Stimulated activated CD8-positive, alpha-beta memory T cell treated with anti-CD3 and anti-CD28 coated beads, Interleukin-12 subunit alpha, Interleukin-12 subunit beta, amount 100 ng/mL, for 4 hours (primary cell): ENCODE measurements around the gene FASTK.

Source experiments
- DNase-seq: peaks from one replicate; pipeline ENCODE4 v3.0.0-alpha.2; 2020; ENCODE audit warnings: low read depth

Gene FASTK

DNA sequence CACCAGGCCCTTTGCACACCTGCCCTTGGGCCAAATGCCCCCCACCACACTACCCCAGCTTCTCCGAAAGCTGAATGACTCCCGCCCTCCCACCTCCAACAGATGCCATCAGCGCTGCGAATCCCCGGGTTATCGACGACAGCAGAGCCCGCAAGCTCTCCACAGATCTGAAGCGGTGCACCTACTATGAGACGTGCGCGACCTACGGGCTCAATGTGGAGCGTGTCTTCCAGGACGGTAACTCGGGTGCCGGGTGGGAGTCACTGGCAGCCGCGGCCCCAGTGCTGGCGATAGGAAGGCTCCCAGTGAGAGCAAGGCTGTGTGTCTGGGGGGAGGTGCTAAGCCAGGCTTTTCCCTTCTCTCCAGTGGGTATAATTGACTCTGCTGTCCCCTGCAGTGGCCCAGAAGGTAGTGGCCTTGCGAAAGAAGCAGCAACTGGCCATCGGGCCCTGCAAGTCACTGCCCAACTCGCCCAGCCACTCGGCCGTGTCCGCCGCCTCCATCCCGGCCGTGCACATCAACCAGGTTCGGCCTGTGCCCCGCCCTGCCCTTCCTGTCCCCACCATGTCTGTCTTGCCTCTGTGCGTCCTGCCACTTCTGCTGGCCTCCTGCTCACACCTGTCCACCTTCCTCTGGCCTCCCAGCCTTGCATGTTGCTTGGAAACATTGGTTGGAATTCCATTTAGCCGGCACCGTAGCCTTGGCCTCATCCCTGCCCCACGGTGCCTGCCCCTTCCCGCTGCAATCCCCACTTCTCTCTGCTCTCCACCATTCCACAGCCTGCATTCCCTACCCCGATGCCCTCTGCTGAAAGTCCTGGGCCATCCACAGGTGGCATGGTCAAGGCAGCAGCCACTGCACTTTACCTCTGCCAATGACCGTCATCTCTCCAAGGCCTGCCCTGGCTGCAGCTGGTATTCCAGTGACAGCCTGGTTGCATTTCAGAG, 37.8 kb upstream of the FASTK start:
- DNase-seq, result no peak

DNA sequence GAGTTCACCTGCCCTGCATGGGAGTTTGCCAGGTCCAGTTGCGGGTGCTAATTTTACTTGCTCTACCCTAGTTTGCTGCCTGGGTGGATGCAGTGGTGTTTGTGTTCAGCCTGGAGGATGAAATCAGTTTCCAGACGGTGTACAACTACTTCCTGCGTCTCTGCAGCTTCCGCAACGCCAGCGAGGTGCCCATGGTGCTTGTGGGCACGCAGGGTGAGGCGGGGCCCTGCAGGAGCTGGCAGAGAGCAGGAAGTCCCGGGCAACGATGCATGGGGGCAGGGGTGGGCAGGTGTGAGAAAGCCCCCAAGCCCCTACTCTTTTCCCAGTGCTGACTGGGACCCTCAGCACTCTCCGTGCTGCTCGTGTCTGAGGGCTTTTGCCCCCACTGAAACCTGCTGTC, 37.0 kb upstream of the FASTK start:
- no peak for DNase-seq

DNA sequence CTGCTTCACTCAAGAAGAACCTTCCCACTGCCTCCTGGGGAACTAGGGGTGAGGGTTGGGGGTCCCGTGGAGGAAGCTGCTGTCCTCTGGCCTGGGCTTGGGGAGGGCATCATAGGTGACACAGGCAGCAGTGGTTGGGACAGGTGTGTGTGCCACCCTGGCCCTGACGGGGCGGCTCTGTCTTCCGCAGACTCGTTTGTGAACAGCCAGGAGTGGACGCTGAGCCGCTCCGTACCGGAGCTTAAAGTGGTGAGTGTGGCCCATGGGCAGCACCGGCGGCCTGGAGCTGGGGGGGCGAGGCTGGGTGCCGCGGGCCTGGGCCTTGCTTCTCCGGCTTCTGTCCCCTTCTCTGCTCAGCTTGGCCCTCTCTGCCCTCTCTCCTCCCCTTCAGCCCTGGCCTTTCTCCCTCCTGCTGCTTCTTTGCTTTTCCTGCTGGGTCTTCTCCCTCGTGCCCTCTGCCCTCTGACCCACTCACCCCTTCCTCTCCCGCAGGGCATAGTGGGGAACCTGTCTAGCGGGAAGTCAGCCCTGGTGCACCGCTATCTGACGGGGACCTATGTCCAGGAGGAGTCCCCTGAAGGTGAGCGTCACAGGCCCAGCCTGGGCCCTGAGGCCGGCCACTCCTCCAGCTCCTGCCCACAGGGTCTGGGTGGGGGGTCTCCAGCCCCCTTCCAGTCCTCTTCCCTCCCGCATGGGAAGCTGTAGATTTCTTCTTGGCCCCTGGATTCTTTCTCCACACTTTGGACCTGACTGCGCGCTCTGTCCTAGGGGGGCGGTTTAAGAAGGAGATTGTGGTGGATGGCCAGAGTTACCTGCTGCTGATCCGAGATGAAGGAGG, 36.2 kb upstream of the FASTK start:
- DNase-seq, result no peak

DNA sequence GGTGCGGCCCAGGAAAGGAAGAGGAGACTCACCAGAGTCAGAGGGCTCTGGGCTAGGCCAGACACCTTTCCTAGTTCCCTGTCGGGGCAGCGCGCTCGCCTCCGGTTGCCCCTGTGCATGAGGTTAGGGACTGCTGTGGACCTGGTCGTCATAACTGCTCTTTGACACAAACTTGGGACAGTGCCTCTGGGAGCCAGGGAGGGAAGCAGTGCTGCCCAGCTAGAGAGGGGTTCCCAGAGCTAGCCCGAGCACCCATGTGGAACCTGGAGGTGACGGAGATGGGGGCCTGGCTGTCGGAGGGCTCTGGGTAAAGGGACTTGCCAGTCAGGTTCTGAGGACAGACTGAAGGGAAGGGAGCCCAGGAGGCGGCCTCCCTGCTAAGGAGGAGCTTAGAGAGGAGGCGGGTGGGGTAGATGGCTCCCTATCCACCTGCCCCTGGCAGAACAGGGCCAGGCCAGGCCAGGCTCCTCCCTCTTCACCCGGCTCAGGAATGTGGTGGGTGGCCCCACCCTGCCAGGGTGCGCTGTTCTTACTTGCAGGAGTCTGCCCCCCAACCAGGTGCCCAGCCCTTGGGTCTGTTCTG, 35.3 kb upstream of the FASTK start:
- no peak for DNase-seq

DNA sequence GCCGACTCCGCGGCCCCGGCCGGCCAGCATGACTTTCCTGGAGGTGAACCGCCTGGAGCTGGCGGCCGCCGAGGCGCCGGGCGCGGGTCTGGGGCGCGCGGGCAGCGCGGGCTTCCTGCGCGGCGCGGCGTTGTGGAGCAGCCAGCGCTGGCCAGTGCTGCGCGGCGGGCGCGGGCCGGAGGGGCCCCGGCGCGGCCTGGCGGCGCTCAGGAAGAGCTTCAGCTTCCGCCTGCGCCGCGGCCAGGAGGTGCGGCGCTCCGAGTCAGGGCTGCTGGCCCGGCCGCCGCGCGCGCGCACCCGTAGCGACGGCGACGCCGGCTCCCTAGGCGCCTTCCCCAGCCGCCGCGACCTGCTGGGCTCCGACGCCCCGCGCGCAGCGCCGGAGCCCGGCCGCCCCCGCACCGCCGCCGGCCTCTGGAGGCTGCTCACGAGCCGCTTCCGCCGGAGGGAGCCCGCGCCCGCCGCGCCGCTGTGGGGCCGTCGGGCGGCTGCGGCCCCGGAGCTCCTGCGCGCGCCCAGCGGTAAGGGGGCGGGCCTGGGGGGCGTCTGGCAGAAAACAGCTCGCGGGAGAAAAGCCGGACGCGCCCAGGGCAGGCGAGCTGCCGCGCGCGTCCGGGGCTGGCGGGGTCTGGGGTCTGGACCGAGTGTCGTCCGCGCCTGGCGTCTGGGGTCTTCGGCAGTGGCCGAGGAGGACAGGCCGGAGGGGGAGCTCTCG, 34.7 kb upstream of the FASTK start:
- no peak for DNase-seq

DNA sequence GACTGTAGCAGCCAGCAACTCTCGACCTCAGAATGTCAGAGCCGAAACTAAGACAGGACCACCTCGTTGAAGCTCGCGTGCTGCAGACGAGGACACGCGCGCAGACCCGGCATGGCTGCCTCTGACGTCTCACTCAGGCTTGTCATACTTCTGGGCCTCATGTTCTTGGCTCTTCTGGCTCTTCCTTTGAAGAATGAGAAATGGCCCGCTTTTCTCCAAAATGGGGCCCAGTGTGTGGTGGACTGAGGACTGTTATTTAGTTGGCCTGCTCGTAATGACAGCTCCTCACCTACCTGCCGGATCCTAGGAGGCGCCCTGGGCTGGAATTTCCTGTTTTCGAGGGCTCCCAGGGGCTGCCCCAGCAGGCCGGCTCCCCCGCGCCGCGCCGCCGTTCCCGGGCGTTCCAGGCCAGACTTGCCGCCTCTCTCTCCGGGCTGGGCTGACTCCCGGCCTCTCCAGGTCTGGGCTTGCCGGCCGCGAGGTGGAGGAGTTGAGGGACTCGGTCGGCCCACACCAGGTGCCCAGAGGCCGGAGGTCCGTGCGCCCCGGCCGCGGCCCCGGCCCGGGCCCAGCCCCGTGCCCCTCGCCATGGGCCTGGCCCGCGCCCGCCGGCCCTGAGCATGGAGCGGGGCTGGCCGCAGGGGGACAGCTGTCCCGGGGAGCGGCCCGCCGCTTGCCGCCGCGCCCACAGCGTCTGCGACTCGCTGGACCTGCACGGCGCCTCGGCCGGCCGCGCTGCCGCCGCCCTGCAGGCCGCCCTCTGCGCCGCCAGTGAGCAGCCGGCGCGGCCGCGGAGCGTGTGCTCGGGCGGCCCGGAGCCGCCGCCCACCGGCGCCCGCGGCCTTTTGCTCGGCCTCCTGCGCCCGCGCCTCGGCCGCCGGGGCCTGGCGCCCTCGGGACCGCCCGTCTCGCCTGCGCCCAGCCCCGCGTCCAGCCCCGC, 33.8 kb upstream of the FASTK start:
- no peak for DNase-seq

DNA sequence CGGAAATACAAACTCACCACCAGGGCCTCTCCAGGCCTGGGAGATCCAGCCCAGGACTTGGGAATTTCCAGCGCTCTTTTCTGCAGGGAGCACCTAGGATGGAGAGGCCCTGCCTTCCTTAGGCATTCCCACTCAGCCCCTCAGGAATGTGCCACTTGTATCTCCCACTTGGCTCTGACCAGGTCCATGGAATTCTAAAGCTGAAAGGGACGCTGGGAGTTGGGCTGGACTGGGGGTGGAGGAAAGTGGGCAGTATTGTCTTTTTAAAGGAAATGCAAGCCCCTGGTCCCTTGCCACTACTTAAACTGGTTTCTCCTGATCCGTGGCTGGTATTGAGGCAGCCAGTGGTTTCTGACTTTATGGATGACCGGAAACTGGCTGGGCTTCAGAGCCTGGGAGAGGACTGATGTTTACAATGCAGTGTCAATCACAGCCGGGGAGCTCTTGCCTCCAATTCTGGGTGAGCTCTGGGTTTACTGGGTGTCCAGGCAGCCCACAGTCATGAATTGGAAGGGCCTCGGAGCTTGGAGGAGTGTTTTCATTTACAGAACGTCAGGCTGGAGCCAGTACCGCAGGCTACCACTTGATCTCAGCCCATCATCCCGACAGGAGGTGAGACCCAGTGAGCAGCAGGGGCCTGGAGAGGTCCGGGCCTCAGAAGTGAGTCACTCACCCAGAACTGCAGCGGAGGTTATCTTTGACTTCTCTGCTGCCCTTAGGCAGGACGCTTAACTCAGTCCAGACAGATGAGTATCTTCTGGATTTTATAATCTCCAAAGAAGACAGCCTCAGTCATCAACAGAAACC, 32.9 kb upstream of the FASTK start:
- no peak for DNase-seq

DNA sequence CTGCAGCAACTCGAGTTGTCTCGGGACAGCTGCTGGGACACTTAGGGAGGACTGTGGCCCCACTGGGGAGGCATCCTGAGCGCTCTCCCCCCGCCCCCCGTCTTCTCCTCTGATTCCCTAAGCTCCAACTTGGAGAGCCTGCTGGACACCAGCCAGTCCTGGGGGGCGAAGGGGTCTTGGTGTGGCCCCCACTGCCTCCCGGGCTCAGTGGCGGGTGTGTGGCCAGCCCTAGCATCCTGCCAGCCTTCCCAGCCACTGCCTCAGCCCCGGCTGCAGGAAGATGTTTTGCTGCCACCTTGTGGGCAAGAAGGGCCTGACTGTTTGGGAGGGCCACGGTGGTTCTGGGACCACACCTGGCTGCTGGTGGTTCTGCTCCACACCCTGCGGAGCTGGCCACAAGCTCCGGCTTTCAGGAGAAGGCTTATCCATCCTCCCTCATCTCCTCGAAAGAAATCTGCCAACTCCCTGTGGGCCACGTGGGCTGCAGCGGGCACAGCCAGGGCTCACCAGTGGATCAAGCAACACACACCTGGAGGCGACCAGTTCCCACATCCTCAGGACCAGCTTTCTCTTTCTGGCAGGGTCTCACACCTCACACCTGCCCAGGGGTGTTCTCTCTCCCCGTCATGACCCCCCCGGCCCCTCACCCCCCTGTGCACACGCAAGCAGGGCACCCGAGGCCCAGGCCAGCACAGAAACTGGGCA, 30.5 kb upstream of the FASTK start:
- peak; percentile 48 for DNase-seq

DNA sequence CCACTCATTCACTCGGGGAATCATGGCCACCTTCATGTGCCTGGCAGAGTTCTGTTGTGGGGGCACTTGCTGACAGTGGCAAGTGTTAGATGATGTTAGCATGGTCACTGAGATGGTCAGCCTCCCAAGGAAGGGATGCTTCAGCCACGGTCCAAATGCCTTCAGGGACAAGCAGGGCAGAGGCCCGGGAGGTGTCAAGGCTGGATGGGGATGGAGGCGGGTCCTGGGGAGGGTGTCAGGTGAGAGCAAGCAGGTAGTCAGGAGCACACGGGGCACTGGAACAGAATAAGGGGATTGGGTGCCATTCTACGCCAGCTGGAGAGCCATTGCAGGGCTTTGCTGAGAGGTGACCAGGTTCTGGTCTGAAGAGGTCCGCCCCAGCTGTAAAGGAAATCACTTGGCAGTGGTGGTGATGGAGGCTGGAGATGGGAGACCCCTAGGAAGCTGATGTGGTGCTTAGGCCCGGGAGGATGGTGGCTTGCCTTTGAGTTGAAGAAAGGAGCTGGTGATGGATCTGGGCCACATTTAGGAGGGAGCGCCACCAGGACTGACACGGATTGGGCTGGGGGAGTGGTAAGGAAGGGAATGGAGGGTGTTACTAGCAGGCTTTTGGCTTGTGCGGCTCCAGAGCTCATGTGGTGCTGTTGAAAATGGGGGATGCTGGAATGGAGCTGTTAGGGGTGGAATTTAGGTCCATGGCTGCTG, 29.8 kb upstream of the FASTK start:
- DNase-seq, result no peak

DNA sequence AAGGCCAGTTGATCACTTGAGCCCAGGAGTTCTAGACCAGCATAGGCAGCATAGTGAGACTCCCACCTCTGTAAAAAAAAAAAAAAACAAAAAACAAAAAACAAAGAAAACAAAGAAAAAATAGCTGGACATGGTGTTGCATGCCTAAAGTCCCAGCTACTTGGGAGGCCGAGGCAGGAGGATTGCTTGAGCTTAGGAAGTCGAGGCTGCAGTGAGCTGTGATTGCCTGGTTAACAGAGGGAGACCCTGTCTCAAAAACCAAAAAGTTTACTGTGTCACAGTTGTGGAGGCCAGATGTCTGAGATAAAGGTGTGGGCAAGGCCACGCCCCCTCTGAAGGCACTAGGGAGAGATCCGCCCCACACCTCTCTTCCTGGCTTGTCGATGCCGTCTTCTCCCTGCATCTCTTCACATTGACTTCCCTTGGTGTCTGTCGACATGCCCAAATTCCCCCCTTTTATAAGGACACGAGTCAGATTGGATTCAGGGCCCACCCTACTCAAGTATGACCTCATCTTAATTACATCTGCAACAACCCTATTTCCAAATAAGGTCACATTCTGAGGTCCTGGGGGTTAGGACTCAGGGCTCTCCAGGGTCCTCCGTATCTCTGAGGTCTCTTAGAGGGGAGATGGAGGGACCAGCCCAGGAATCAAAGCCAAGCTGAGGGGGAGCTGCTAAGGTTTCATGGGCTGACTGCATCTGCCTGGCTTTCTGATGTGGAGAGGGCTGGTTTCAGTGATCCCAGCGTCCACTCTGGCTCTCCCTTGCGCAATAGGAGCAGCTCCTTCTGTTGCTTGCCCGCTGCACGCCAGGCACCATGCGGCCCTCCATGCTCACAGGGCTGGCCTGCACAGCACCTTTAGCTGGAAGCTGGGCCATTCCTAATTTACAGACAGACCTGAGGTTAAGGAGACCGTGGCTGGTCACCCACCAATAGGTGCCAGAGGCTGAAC, 28.8 kb upstream of the FASTK start:
- no peak for DNase-seq

DNA sequence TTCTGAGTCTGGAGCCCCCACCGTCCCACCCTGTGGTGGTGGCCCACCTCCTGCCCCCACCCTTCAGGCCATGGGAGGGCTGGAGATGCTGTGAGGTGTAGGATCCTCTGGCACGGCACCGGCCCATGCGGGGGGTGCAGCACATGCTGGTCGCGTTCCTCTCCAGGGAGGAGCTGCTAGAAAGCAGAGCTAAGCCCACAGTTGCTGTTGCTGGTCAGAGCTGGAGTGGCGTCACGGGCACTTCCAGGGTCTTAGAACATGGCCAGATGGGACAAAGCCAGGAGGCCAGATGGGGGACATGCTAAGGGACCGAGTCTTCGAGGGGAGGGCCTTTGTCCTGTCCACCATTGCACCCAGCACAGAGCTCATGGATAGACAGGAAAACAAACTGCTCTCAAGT, 27.3 kb upstream of the FASTK start:
- no peak for DNase-seq

DNA sequence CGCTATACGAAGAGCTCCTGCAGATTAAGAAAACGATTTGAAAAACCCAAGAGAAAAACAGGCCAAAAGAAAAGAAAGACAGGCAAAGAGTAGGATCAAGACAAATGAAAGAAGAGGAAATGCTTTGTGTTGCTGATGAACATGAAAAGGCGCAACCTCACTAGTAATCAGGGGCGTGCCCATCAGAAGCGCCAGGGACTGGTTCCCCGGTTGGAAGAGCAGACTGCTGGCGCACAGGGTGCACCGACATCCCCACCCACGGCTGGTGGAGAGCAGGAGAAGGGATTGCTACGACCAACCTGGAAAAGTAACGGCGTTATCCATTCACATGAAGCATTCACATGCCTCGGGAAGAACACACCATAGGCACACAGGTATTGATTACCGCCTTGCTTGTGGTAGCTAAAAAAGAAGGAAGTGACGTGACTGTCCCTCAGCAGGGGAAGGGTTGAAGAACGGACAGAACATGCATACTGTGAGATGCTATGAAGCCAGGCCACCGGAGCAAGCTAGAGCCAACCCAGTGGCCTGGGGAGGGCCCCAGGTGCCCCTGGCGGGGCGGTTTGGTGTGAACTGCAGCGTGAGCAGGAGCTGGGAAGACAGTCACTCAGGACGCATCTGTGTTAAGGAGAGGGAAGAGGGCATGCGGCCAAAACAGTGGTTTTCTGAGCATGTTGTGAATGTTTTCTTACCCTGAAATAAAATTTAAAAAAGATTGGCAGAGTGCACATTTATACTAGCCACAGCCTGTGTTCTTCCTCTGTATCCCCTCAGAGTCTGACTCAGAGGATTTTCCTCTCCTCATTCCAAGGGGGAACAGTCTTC, 24.0 kb upstream of the FASTK start:
- DNase-seq, result no peak

DNA sequence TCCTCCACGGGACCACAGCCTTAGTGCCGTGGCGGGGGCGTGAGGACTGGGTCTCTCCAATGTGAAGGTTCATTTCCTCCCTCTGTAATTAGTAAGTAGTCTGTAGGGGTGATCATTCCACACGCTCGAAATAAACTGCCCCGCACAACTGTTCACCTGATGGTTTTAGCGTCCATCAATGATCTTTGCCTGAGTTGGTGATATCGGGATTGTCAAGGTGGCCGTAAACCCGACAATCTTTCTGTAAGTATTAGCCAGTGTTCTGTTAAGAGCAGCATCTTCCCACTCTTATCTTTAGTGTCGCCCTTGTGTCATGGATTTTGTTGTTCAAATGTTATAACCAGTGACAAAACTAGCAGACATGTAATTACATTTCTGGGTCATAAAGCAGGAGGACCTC, 23.4 kb upstream of the FASTK start:
- no peak for DNase-seq

DNA sequence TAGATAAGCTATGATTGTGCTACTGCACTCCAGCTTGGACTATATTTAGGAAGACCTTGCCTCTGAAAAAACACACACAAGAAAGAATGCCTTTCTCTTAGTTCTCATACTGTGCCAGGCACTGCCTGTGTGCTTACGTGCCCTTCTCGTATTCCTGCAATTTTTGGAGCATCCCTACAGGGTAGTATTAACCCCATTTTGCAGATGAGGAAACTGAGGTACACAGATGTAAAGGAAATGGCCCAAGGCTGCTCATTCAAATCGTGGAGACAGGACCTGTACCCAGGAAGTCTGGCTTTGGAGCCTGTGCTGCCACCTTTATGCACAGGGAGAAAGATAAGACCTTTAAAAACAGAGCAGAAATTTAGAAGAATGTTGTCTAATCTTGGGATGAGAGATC, 22.4 kb upstream of the FASTK start:
- DNase-seq, result no peak

DNA sequence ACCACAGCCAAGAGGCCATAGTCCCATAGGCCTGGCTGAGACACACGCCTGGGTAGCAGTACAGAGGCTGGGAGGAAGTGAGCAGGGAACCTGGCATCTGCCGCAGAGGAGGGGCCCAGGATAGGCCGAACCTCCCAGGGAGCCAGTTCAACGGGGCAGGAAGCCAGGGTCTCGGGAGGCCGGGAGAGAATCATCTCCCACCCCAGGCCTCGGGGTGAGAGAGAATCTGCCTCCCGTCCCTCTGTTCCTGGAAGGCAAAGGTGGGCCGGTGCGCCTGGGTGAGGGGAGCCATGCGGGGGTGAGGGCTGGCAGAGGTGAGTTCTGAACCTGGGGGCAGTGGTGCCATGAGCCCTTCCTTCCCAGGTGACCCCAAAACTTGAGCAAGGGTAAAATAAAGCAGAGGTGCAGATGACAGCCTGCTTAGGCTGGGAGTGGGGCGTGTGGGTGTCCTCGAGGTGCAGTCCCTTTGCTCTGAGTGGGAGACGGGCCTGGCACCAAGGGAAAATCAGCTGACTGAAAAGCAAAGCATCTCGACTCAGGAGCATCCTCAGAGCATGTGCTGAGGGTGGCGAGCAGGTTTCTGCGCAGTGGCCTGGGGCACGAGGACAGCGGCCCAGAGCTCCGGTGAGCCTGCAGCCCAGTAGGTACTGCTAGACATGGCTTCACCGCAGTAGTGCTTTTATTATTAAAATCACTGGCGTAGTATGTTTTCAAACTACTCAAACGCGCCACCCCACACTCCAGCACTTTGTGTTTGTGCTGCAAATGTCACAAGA, 21.2 kb upstream of the FASTK start:
- DNase-seq, result no peak

DNA sequence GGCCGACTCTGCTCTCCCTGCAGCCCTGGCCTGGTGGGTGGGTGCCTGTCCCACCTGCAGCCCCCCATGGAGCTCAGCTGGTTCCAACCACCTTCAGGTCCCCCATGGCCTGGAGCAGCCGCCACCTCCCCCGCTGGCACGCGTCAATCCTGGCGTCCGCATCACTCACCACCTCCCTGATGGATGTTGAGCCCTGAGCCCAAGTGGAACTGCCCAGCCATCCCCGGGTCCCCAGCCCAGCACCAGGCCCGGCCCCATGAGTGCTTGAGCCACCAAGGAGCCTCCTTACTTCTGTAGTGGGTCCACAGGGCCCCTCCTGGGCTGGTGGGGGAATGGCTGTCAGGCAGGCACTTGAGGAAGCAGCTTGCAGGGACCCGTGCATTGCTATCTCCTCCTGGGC, 20.3 kb upstream of the FASTK start:
- DNase-seq, result no peak
